Motor neuron (in vitro differentiated cells): Measurements from ENCODE around the gene TPI1. TPM values are rescaled to one million over a fixed set of nuclear protein-coding genes. Genes with fewer than 3 reads are reported as not detected.

Experiments
- ATAC-seq, 8 experiments: fragments of 200-7000 bp; cut with Tn5 transposase; replicated peaks in 6 of 8; 2 replicates each; pipeline ENCODE4 v1.8.0; 2021; ENCODE audit warnings: mild to moderate bottlenecking in 8 of 8, moderate library complexity in 8 of 8
- H3K27ac ChIP-seq, 2 donors: fragments of 250-450 bp; sonication (Bioruptor Pico); 2 replicates each; pipeline ENCODE4 v1.9.0; 2021; ENCODE audit warnings: antibody characterized with exemption in 2 of 2, mild to moderate bottlenecking in 2 of 2, moderate library complexity in 1 of 2
- H3K4me1 ChIP-seq, 2 donors: fragments of 250-450 bp; sonication (Bioruptor Pico); replicated peaks in 1 of 2; 2 replicates each; pipeline ENCODE4 v1.6.1; 2021; ENCODE audit warnings: antibody characterized with exemption in 2 of 2, mild to moderate bottlenecking in 2 of 2, moderate library complexity in 1 of 2
- H3K4me3 ChIP-seq, 5 donors: fragments of 250-450 bp; sonication (Bioruptor Pico); 2 replicates each; pipeline ENCODE4 v1.9.0; 2021; ENCODE audit warnings: antibody characterized with exemption in 5 of 5, mild to moderate bottlenecking in 5 of 5, moderate library complexity in 4 of 5
- WGBS, 10 experiments: fragments of 450-650 bp; shearing (Covaris generic); methylation state at CpG; one replicate each; pipeline ENCODE4 v1.0.0; 2022; 5-methylcytosine and 5-hydroxymethylcytosine counted together
- in situ Hi-C, 9 experiments: fragments of 400-800 bp; cut with MboI; loops; one replicate each; pipeline ENCODE4 v1.15.0; 2021; ENCODE audit warnings: low sequenced_read_pairs in 9 of 9, low pct_unique_long_range_greater_than_20kb in 2 of 9; ENCODE audit not compliant: unreplicated experiment in 9 of 9
- total RNA-seq, 8 experiments: library from RNA; unstranded; fragments of 300-600 nt; gene quantifications; 2 replicates each; pipeline versions ENCODE4 v1.2.3 to v1.2.4, GENCODE V29; 2022

The TPI1 gene
- 100 to 1,000 TPM; 544 to 781 (median 685) TPM for total RNA-seq

GRCh38 chr12:6867413-6868210 lies at the start of gene TPI1:
TSS of gene TPI1 (plus strand) at chr12:6867531. CDS start at chr12:6867567, 36 bp downstream.
- peak within 1 kb of the TSS; percentile 76 to 77 for H3K27ac ChIP-seq
- peak within 1 kb of the TSS; percentile 83 to 95 (median 89) for H3K4me3 ChIP-seq
- in situ Hi-C loops = no loop called here
- peak; percentile 73 to 80 (median 76) for ATAC-seq
- WGBS, 10 experiments = 0% methylated on average over 4 to 12 of the region's 86 CpGs; no CpG with 5 or more reads in 8 of the 10 experiments
- H3K4me1 ChIP-seq = peaks cover 24 to 25% of the 10 kb centered on the region in 2 donors

- in situ Hi-C loops = no loop called here
- ATAC-seq = no peak
- Histone ChIP-seq H3K4me1 (peaks cover 40 to 44% of the 10 kb centered on the region in 2 donors), H3K27ac (peak overlapping the region in 1 of 2 donors; percentile 8), H3K4me3 (no peak overlapping the region)
- WGBS, 10 experiments = 64 to 100% (median 86%) methylated on average over 1 to 14 of the region's 20 CpGs
Observed at GRCh38 chr12:6817662-6818157, 49.6 kb upstream of the TPI1 start.

GRCh38 chr12:6818222-6818621 lies 49.1 kb upstream of the TPI1 start:
- in situ Hi-C loops = no loop called here
- ATAC-seq = peak in 7 of 8 experiments; percentile 1 to 42 (median 7)

GRCh38 chr12:6818645-6819044 lies 48.7 kb upstream of the TPI1 start:
- H3K4me3 ChIP-seq = no peak overlapping the region
- ATAC-seq = no peak
- in situ Hi-C loops = no loop called here
- peaks cover 50 to 53% of the 10 kb centered on the region in 2 donors for H3K4me1 ChIP-seq
- WGBS, 10 experiments = 86 to 100% (median 100%) methylated on average over 1 to 2 of the region's 5 CpGs; no CpG with 5 or more reads in 7 of the 10 experiments
- H3K27ac ChIP-seq = peak overlapping the region in 1 of 2 donors; percentile 8

More at GRCh38 chr12:6818222-6818621, 49.1 kb upstream of the TPI1 start:
- no peak overlapping the region for H3K4me3 ChIP-seq
- peak overlapping the region in 1 of 2 donors; percentile 8 for H3K27ac ChIP-seq
- WGBS, 10 experiments = 80% methylated on average over 2 of the region's 10 CpGs; no CpG with 5 or more reads in 9 of the 10 experiments
- H3K4me1 ChIP-seq = peaks cover 46 to 49% of the 10 kb centered on the region in 2 donors

GRCh38 chr12:6819106-6820030 lies 48.0 kb upstream of the TPI1 start:
- peak overlapping the region; percentile 75 to 81 for H3K27ac ChIP-seq
- H3K4me3 ChIP-seq = no peak overlapping the region
- WGBS, 10 experiments = 60 to 89% (median 63%) methylated on average over 2 to 8 of the region's 13 CpGs; no CpG with 5 or more reads in 6 of the 10 experiments
- peaks cover 53 to 57% of the 10 kb centered on the region in 2 donors for H3K4me1 ChIP-seq
- in situ Hi-C loops = no loop called here
- ATAC-seq = no peak

- WGBS, 10 experiments = 53 to 73% methylated on average over 2 to 4 of the region's 5 CpGs; no CpG with 5 or more reads in 8 of the 10 experiments
- ATAC-seq = no peak
- H3K4me3 ChIP-seq = no peak overlapping the region
- H3K4me1 ChIP-seq = peaks cover 59 to 65% of the 10 kb centered on the region in 2 donors
- in situ Hi-C loops = no loop called here
- H3K27ac ChIP-seq = peak overlapping the region; percentile 75 to 81
Observed at GRCh38 chr12:6820166-6820565, 47.2 kb upstream of the TPI1 start.

- peak; percentile 34 to 78 (median 72) for ATAC-seq
- H3K4me3 ChIP-seq = peak within 1 kb of the TSS; percentile 36 to 52 (median 42)
- WGBS, 10 experiments = no CpG with 5 or more reads among the region's 28 CpGs
- H3K4me1 ChIP-seq = peaks cover 66 to 76% of the 10 kb centered on the region in 2 donors
- H3K27ac ChIP-seq = peak within 1 kb of the TSS; percentile 75 to 81
- in situ Hi-C loops = no loop called here
Observed at GRCh38 chr12:6821591-6822425, 45.5 kb upstream of the TPI1 start, which contains the start of gene GPR162. TSS of gene GPR162 (plus strand) at chr12:6821821. CDS start at chr12:6823899, 2,078 bp downstream.

- in situ Hi-C loops = no loop called here
- no peak for ATAC-seq
- 0 to 100% (median 78%) methylated on average over 1 to 2 of the region's 7 CpGs; no CpG with 5 or more reads in 5 of the 10 experiments for WGBS, 10 experiments
- H3K4me1 ChIP-seq = peaks cover 71 to 82% of the 10 kb centered on the region in 2 donors
- H3K27ac ChIP-seq = peak overlapping the region; percentile 75 to 81
- H3K4me3 ChIP-seq = peak overlapping the region; percentile 36 to 52 (median 42)
Observed at GRCh38 chr12:6822426-6823135, 44.8 kb upstream of the TPI1 start.

- Histone ChIP-seq H3K27ac (peak overlapping the region in 1 of 2 donors; percentile 22), H3K4me3 (no peak overlapping the region), H3K4me1 (peaks cover 63 to 74% of the 10 kb centered on the region in 2 donors)
- 31 to 87% (median 50%) methylated on average over 1 to 3 of the region's 12 CpGs; no CpG with 5 or more reads in 5 of the 10 experiments for WGBS, 10 experiments
- no peak for ATAC-seq
- in situ Hi-C loops = no loop called here
Observed at GRCh38 chr12:6823182-6824084, 43.9 kb upstream of the TPI1 start.

- no peak for ATAC-seq
- Histone ChIP-seq H3K4me1 (peaks cover 55 to 67% of the 10 kb centered on the region in 2 donors), H3K4me3 (no peak overlapping the region), H3K27ac (peak overlapping the region in 1 of 2 donors; percentile 78)
- 80 to 97% (median 83%) methylated on average over 2 to 6 of the region's 37 CpGs; no CpG with 5 or more reads in 7 of the 10 experiments for WGBS, 10 experiments
- in situ Hi-C loops = no loop called here
Observed at GRCh38 chr12:6824085-6824775, 43.1 kb upstream of the TPI1 start.
